PFSK-1 (cell line): ENCODE results near the gene TNIP1.
A peak's percentile ranks its signal among the peaks of the same experiment; 100 is the strongest.

Source experiments
- FOXP2 ChIP-seq: optimal IDR thresholded peaks from 2 replicates; pipeline ENCODE3; 2011; ENCODE audit warnings: borderline replicate concordance, control low read depth, inconsistent platforms; ENCODE audit not compliant: insufficient read depth; ENCODE audit errors: extremely low read length, extremely low read depth
- POLR2AphosphoS5 ChIP-seq: IDR thresholded peaks from 2 replicates; pipeline ENCODE4 v1.6.1; 2012; ENCODE audit warnings: low read depth, mild to moderate bottlenecking, control low read depth, low read length, moderate library complexity
- REST ChIP-seq, 2 experiments: IDR thresholded peaks; 2 replicates each; pipeline versions ENCODE4 v1.6.1 to v1.8.0; 2011 to 2012; ENCODE audit warnings: low read depth in 2 of 2, low read length in 2 of 2, control low read depth in 1 of 2, inconsistent platforms in 1 of 2, mild to moderate bottlenecking in 1 of 2, moderate library complexity in 1 of 2; ENCODE audit not compliant: insufficient read depth in 1 of 2
- SIN3A ChIP-seq: IDR thresholded peaks from 2 replicates; pipeline ENCODE4 v1.6.1; 2012; ENCODE audit warnings: mild to moderate bottlenecking, low read length, moderate library complexity, borderline replicate concordance; ENCODE audit not compliant: insufficient read depth
- TAF1 ChIP-seq: IDR thresholded peaks from 2 replicates; pipeline ENCODE4 v1.6.1; 2012; ENCODE audit warnings: low read length, control low read depth, borderline replicate concordance; ENCODE audit not compliant: insufficient read depth

TNIP1 gene

DNA sequence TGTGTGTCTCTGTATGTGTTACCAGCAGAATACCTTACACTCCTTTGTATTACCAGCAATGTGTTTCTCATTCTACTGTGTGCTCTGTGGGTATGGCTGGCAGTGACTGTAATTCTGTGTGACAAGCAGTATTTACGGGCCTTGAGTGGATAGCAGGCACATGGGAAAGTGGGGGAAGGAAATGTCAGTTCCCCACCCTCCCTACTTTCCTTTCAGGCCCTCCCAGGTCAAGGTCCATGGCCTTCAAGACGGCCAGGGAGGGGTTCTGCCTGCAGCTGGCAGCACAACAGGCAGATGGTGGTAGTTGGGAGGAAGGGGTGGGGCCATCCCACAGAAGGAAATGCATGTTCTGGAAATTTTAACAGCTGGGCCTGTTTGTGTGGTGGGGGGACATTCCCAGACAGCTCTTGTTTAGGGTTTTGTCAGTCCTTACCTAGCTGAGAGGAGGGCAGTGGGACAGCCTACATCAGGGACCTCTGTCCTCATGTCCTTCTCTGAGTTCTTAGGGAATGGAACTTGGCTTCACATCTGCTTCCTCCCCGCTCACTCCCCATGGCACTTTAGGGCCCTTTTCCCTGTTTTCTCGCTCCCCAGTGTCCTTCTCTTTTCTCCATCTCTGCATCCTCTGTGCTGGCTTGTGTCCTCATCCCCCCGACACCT is 14.6 kb upstream of the TNIP1 start:
- TF ChIP-seq POLR2AphosphoS5, result peak; percentile 44; the same call in 1 of the 2 replicates
- no peak for TF ChIP-seq TAF1
- TF ChIP-seq REST (IDR thresholded peaks at IDR 0.05; ENCODE audit: insufficient read depth in 1 of 2, low read depth in 2 of 2, low read length in 2 of 2), result no peak
- TF ChIP-seq FOXP2, result no peak

- no peak for TF ChIP-seq POLR2AphosphoS5
These were observed 14.0 kb upstream of the TNIP1 start for GRCh38 chr5:151094852-151095245.

GRCh38 chr5:151094030-151094851 is 13.4 kb upstream of the TNIP1 start:
- TF ChIP-seq REST (IDR thresholded peaks at IDR 0.05; ENCODE audit: insufficient read depth in 1 of 2, low read depth in 2 of 2, low read length in 2 of 2) (no peak), TAF1 (no peak), SIN3A (no peak), FOXP2 (no peak), POLR2AphosphoS5 (no peak)

GRCh38 chr5:151093476-151093889 is 12.6 kb upstream of the TNIP1 start:
- TF ChIP-seq SIN3A, result no peak
- TF ChIP-seq TAF1, result no peak
- no peak; a peak in 1 of 4 replicates for TF ChIP-seq REST (IDR thresholded peaks at IDR 0.05; ENCODE audit: insufficient read depth in 1 of 2, low read depth in 2 of 2, low read length in 2 of 2)
- no peak for TF ChIP-seq POLR2AphosphoS5
- TF ChIP-seq FOXP2, result no peak

DNA sequence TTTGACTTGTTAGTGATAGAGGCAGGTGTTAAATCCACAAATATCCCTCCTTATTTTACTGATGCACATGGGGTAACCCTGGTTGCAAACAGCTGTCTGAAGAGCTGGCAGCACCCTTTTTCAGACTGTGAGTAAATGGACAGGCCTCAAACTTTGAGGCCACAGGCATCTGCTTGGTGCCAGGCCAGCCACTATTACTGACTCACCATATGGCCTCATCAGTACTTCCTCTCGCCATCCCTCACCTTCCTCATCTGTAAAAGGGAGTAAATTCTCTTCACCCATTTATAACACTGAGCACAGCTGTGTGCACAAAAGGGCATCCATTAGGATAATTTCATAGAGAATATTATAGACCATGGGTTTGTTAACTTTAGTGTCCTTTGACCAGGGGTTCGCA is 11.9 kb upstream of the TNIP1 start:
- TF ChIP-seq TAF1 (no peak), REST (IDR thresholded peaks at IDR 0.05; ENCODE audit: insufficient read depth in 1 of 2, low read depth in 2 of 2, low read length in 2 of 2) (no peak), POLR2AphosphoS5 (no peak), SIN3A (no peak), FOXP2 (no peak)
